ENCODE data around the gene ERGIC3.
A peak's percentile ranks its signal among the peaks of the same experiment; 100 is the strongest.

Gene ERGIC3

GRCh38 chr20:35541783-35542662 lies at the start of gene ERGIC3:
TSS of gene ERGIC3 (plus strand) at chr20:35542078. CDS start at chr20:35542098, 20 bp downstream.
- peak; percentile 96 to 98 (median 97) for DNase-seq (ENCODE audit: low read depth in 4 of 4, low spot score in 1 of 4)

GRCh38 chr20:35492352-35492751 lies 49.5 kb upstream of the ERGIC3 start:
- no peak for DNase-seq (ENCODE audit: low read depth in 4 of 4, low spot score in 1 of 4)

DNA sequence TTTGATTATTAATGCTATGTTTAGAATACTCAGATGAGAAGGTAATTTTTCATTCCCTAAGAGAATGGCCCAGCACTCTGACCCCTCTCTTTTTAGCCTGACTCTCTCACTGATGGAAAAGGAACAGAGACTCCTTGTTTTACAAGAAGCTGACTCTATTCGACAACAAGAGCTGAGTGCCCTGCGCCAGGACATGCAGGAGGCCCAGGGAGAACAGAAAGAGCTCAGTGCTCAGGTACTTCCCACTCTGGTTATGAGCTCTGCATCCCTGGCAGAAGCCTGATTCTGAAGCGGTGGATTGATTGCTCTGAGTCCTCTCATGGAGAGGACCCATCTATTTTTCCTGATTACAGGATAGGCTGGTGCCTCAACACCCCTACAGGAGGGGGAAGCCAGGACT lies 45.4 kb upstream of the ERGIC3 start:
- DNase-seq (ENCODE audit: low read depth in 4 of 4, low spot score in 1 of 4), result no peak

DNA sequence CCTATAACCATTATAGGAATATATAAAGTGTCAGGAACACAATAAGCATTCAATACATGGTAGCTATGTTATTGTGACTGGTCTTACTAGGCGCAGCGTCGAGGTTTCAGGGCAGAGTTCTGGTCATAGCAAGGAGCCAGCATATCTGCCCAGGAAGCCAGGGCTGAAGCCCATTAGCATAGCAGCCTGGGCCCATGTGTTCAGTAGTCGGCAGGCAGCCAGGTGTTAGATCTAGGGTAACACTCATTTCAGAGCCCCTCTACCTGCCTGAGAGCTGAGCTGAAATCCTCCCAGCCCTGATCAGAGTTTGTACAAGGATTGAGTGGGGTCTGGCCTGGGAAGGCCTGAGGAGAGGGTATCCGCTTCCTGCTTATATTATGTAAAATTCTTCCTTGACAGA lies 44.6 kb upstream of the ERGIC3 start:
- DNase-seq (ENCODE audit: low read depth in 4 of 4, low spot score in 1 of 4), result no peak

DNA sequence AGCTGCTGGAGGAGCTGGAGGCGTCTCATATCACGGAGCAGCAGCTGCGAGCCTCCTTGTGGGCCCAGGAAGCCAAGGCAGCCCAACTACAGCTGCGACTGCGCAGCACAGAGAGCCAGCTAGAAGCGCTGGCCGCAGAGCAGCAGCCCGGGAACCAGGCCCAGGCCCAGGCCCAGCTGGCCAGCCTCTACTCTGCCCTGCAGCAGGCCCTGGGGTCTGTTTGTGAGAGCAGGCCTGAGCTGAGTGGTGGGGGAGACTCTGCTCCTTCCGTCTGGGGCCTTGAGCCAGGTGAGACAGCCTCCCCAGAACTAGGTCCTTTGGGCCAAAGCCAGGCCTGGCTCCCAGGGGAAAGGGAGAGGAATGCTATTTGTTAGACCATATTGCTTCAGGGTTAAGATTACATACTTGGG lies 44.1 kb upstream of the ERGIC3 start:
- no peak for DNase-seq (ENCODE audit: low read depth in 4 of 4, low spot score in 1 of 4)

GRCh38 chr20:35499271-35499670 lies 42.6 kb upstream of the ERGIC3 start:
- no peak for DNase-seq (ENCODE audit: low read depth in 4 of 4, low spot score in 1 of 4)

DNA sequence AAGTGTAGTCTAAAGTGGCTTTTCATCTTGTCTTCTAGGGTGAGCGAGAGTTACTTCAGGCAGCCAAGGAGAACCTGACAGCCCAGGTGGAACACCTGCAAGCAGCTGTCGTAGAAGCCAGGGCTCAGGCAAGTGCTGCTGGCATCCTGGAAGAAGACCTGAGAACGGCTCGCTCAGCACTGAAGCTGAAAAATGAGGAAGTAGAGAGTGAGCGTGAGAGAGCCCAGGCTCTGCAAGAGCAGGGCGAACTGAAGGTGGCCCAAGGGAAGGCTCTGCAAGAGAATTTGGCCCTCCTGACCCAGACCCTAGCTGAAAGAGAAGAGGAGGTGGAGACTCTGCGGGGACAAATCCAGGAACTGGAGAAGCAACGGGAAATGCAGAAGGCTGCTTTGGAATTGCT lies 39.5 kb upstream of the ERGIC3 start:
- no peak for DNase-seq (ENCODE audit: low read depth in 4 of 4, low spot score in 1 of 4)

DNA sequence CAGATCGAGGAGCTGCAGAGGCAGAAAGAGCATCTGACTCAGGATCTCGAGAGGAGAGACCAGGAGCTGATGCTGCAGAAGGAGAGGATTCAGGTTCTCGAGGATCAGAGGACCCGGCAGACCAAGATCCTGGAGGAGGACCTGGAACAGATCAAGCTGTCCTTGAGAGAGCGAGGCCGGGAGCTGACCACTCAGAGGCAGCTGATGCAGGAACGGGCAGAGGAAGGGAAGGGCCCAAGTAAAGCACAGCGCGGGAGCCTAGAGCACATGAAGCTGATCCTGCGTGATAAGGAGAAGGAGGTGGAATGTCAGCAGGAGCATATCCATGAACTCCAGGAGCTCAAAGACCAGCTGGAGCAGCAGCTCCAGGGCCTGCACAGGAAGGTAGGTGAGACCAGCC lies 38.6 kb upstream of the ERGIC3 start:
- no peak for DNase-seq (ENCODE audit: low read depth in 4 of 4, low spot score in 1 of 4)

GRCh38 chr20:35503841-35504561 lies 37.9 kb upstream of the ERGIC3 start:
- no peak for DNase-seq (ENCODE audit: low read depth in 4 of 4, low spot score in 1 of 4)

DNA sequence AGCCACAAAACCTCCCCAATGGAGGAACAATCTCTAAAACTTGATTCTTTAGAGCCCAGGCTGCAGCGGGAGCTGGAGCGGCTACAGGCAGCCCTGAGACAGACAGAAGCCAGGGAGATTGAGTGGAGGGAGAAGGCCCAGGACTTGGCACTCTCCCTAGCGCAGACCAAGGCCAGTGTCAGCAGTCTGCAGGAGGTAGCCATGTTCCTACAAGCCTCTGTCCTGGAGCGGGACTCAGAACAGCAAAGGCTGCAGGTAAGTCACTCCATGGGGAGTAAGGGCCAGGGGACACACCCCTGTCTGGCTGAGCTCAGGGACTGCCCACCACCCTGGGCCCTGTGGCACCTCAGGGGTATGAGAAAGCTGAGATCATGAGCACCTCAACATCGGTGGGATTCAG lies 37.1 kb upstream of the ERGIC3 start:
- DNase-seq (ENCODE audit: low read depth in 4 of 4, low spot score in 1 of 4), result no peak

- no peak for DNase-seq (ENCODE audit: low read depth in 4 of 4, low spot score in 1 of 4)
Measured at GRCh38 chr20:35506179-35506578, 35.7 kb upstream of the ERGIC3 start.

DNA sequence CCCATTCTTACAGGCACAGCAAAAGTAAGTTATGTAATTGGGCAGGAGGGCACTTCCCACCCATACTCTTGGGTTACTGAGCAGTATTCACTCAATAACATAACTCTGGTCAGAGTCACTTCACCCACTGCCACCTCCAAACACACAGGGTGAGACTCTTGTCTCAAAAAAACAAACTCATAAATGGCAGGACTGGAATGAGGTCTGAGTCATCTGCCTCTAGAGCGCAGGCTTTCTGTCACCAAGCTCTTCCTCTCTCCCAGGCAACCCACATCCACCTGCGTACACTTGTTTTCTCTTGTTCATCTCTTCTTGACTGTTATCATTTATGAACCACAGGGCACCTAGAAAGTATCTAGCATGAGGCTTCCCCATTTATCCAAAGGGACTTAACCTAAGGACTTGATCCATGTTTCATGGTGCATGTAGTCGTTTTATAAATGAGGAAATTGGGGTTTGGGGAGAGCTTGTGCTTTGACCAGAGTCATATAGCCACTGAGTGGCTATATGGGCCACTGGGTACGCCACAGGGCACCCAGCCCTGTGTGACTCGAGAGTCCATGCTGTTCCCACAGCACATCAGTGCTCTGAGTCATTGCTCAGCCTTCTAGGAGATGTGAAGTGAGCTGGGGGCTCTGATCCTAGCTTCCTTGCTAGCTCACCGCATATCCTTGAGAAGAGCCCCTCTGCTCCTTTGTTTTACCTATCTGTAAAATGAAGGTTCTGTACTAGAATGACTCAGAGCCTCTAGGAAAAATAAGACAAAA lies 34.8 kb upstream of the ERGIC3 start:
- DNase-seq (ENCODE audit: low read depth in 4 of 4, low spot score in 1 of 4), result no peak

DNA sequence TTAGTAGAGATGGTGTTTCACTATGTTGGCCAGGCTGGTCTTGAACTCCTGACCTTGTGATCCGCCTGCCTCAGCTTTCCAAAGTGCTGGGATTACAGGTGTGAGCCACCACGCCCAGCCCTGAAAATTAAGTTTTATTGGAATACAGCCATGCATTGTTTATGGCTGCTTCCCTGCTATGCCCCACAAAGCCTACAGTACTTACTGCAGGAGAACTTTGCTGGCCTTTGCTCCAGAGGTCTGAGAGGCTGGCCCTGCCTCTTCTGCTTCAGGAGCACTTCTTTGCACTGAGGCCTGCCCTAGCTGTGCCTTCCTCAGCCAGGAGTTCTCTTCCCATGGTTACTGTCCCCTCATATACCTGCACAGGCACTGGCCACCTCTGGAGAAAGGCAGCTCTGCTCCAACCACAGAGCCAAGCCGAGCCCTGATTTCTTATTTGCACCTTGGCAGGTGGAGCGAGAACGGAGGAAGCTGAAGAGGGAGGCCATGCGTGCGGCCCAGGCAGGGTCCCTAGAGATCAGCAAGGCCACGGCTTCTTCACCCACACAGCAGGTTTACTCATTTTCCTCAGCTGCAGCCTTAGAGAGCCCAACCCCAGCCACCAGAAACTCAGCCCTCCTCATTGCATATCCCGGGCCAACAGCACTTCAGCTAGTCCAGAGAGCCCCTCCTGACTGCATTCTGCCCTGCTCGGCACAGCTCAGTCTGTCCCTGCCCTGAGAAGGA lies 33.2 kb upstream of the ERGIC3 start:
- DNase-seq (ENCODE audit: low read depth in 4 of 4, low spot score in 1 of 4), result no peak

- DNase-seq (ENCODE audit: low read depth in 4 of 4, low spot score in 1 of 4), result no peak
Measured at GRCh38 chr20:35510951-35511735, 30.7 kb upstream of the ERGIC3 start.

GRCh38 chr20:35511814-35512420 lies 30.0 kb upstream of the ERGIC3 start:
- no peak for DNase-seq (ENCODE audit: low read depth in 4 of 4, low spot score in 1 of 4)

GRCh38 chr20:35514371-35514932 lies 27.4 kb upstream of the ERGIC3 start:
- DNase-seq (ENCODE audit: low read depth in 4 of 4, low spot score in 1 of 4), result no peak

DNA sequence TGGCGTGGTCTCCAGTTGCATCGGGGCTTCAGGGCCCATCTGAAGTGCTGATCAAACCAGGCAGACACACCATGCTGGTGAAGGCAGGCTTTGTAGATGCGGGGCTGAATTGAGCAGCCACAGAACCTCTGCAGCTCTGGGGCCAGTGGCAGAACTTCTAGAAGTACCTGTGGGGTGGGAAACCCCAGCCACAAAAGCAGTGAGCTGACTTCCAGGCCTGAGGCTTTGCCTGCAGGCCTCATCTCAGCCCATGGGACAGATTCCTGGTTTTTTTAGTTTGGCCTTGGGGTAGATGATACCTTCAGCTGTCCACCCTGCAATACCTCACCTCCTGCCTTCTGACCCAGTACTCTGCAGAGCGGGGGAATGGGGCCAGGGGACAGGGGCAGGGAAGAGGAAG lies 26.5 kb upstream of the ERGIC3 start:
- DNase-seq (ENCODE audit: low read depth in 4 of 4, low spot score in 1 of 4), result no peak

DNA sequence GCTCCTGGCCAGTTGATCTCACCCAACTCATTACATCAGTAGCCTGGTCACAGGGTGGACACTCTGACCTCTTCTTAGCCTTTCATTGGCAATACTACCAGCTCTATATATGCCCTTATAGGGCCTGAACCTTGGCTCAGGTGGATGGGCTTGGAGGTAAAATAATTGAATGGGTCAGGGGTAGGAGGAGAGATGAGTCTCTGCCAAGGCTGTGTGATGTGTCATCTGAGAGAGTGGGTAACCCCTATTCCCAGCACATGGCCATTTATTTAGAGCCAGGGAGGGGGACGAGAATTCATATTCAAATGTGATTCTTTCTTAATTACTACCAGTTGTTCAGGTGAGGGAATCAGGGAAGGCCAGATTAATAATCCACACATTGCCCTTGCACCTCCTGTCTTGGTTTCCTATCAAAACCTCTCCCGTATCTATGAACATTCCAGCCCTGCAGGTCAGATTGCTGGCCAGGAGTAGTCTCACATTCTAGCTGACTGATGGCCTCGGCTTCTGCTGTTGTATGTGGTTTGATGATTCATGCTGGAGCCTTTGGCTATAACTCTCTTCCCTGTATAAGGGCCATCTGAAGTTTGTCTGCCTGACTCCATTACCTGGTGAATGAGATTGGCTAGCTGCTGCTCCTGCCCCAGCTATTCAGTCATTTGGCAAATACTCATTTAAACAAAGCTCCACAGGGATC lies 25.8 kb upstream of the ERGIC3 start:
- DNase-seq (ENCODE audit: low read depth in 4 of 4, low spot score in 1 of 4), result no peak

DNA sequence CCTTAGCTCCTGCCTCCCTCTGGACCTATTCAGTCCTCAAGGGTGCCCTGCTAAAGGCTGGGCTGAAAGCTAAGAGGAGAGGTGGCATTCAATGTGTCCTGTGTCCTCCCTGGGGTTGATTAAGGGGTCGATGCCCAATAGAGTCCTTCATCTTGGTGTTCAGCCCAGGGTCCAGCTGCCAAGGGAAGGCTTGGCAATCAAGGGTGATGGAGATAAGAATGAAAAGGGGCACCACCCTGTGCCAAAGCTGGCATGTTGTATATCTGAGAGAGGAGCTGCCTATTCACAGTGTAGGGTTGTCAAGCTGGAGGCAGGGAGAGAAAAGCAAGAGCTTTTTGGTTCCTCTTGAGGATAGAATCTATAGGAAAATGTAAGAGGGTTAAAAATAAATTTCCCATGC lies 24.8 kb upstream of the ERGIC3 start:
- no peak for DNase-seq (ENCODE audit: low read depth in 4 of 4, low spot score in 1 of 4)

Measured in stimulated activated CD4-positive, alpha-beta T cell treated with anti-CD3 and anti-CD28 coated beads, Interleukin-1b, Interleukin-23, amount 100 ng/mL, for 24 hours (primary cell).